ENCODE results near the gene JDP2.

The JDP2 gene

DNA sequence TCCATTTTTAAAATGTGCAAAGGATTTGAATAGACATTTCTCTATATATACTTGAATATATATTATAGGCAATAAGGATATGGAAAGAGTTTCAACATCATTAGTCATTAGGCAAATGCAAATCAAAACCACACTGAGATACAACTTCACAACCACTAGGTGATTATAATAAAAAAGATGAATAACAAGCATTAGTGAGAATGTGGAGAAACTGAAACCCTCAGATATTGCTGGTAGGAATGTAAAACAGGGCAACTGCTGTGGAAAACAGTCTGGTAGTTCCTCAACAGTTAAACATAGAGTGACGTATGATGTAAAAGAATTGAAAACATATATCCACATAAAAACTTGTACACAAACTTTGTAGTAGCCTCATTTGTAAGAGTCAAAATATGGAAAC lies 82.7 kb downstream of the JDP2 start:
- H3K9me2 ChIP-seq (replicated peaks; ENCODE audit: insufficient read depth, low read length) = no peaks in the 10 kb centered on the region
- no peak for TF ChIP-seq CTCF (IDR thresholded peaks at IDR 0.05; ENCODE audit: insufficient read depth, low read length, poor library complexity, severe bottlenecking)
- no peak for TF ChIP-seq EZH2phosphoT487 (conservative IDR thresholded peaks at IDR 0.05; ENCODE audit: low read length)
- no peaks in the 10 kb centered on the region; the same call in 1 of the 2 replicates for H3K36me3 ChIP-seq (ENCODE audit: low read length)
- no peak overlapping the region for H2AFZ ChIP-seq (ENCODE audit: low read depth, low read length, severe bottlenecking)
- 0 out of 2 replicates have a peak, but pooled peaks cover 7% of the 10 kb centered on the region for H3K9me3 ChIP-seq (ENCODE audit: insufficient read depth, low read length)
- H3K4me3 ChIP-seq (ENCODE audit: insufficient read depth, low read length, poor library complexity, severe bottlenecking) = no peak overlapping the region
- H3K4me2 ChIP-seq (ENCODE audit: low read depth, low read length, poor library complexity, severe bottlenecking) = no peak overlapping the region
- H4K20me1 ChIP-seq (ENCODE audit: low read depth, low read length) = no peaks in the 10 kb centered on the region
- peaks cover 26% of the 10 kb centered on the region for H3F3A ChIP-seq (ENCODE audit: insufficient read depth)
- H3K9ac ChIP-seq (ENCODE audit: low read length) = no peak overlapping the region
- no peaks in the 10 kb centered on the region for H3K79me2 ChIP-seq (ENCODE audit: insufficient read depth, low read length)
- H3K27me3 ChIP-seq (ENCODE audit: low read length) = no peaks in the 10 kb centered on the region
- H3K27ac ChIP-seq (ENCODE audit: low read depth, low read length) = no peak overlapping the region

DNA sequence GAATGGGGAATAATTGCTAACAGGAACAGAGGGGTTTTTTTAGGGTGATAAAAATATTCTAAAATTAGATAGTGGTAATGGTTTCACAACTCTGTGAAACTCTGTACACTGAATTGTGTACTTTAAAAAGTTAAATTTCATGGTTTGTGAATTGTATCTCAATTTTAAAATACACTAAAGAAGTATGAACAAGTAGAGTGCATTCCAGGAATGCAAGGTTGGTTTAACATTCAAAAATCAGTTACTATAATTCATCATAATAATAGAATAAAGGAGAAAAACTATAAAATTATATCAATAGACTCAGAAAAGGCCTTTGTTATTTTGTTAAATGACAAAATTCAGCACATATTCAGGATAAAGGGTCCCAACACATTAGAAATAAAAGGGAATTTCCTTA lies 83.4 kb downstream of the JDP2 start:
- no peak overlapping the region for H3K4me3 ChIP-seq (ENCODE audit: insufficient read depth, low read length, poor library complexity, severe bottlenecking)
- no peak overlapping the region for H3K9ac ChIP-seq (ENCODE audit: low read length)
- no peaks in the 10 kb centered on the region; the same call in 1 of the 2 replicates for H3K36me3 ChIP-seq (ENCODE audit: low read length)
- H3K9me3 ChIP-seq (ENCODE audit: insufficient read depth, low read length) = 0 out of 2 replicates have a peak, but pooled peaks cover 7% of the 10 kb centered on the region
- no peaks in the 10 kb centered on the region for H3K79me2 ChIP-seq (ENCODE audit: insufficient read depth, low read length)
- no peak overlapping the region for H3K27ac ChIP-seq (ENCODE audit: low read depth, low read length)
- peaks cover 32% of the 10 kb centered on the region for H3F3A ChIP-seq (ENCODE audit: insufficient read depth)
- no peaks in the 10 kb centered on the region for H3K27me3 ChIP-seq (ENCODE audit: low read length)
- H4K20me1 ChIP-seq (ENCODE audit: low read depth, low read length) = no peaks in the 10 kb centered on the region
- H3K9me2 ChIP-seq (replicated peaks; ENCODE audit: insufficient read depth, low read length) = no peaks in the 10 kb centered on the region
- no peak overlapping the region for H3K4me2 ChIP-seq (ENCODE audit: low read depth, low read length, poor library complexity, severe bottlenecking)
- no peak for TF ChIP-seq EZH2phosphoT487 (conservative IDR thresholded peaks at IDR 0.05; ENCODE audit: low read length)
- H2AFZ ChIP-seq (ENCODE audit: low read depth, low read length, severe bottlenecking) = no peak overlapping the region

DNA sequence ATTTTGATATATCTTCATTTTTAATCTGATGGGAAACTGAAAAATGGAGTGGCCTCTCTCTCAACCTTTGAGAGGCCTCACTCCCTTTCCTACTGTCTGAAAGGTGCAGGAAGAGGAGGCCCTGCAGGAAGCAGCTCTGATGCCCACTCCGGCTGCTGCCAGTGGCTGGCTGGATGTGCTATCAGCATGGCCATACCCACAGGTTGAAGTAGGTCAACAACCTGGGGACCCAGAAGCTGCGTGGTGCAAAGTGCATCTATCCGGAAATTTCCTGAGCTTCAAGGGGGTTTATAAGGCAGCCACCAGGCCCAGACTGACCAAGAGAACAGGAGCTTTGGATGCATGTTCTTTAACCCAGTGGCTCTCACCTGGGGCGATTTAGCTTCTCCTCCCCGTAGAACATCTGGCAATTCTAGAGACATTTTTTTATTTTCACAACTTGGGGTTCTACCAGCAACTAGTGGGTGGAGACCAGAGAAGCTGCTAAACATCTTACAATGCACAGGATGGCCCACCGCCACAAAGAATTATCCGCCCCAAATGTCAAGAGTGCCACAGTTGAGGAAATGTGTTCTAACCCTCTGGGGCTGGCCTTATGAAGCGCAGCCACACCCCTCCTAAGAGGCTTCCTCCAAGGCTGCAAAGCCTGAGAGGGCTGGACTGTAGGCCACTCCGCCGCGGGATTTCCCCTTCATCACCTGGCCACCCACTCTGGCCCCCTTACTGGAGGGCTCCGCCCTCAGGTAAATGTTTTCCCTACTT lies 86.3 kb downstream of the JDP2 start:
- Histone ChIP-seq H3K79me2 (ENCODE audit: insufficient read depth, low read length) (no peaks in the 10 kb centered on the region), H3K9ac (ENCODE audit: low read length) (peak overlapping the region; percentile 57), H3F3A (ENCODE audit: insufficient read depth) (peaks cover 36% of the 10 kb centered on the region), H3K27ac (ENCODE audit: low read depth, low read length) (peak overlapping the region; percentile 90), H3K36me3 (ENCODE audit: low read length) (no peaks in the 10 kb centered on the region), H4K20me1 (ENCODE audit: low read depth, low read length) (no peaks in the 10 kb centered on the region), H3K9me3 (ENCODE audit: insufficient read depth, low read length) (0 out of 2 replicates have a peak, but pooled peaks cover 7% of the 10 kb centered on the region), H3K27me3 (ENCODE audit: low read length) (no peaks in the 10 kb centered on the region), H3K4me3 (ENCODE audit: insufficient read depth, low read length, poor library complexity, severe bottlenecking) (no peak overlapping the region), H3K9me2 (replicated peaks; ENCODE audit: insufficient read depth, low read length) (no peaks in the 10 kb centered on the region), H3K4me2 (ENCODE audit: low read depth, low read length, poor library complexity, severe bottlenecking) (peak overlapping the region; percentile 81), H2AFZ (ENCODE audit: low read depth, low read length, severe bottlenecking) (no peak overlapping the region)
- no peak for TF ChIP-seq EZH2phosphoT487 (conservative IDR thresholded peaks at IDR 0.05; ENCODE audit: low read length)
- TF ChIP-seq CTCF (IDR thresholded peaks at IDR 0.05; ENCODE audit: insufficient read depth, low read length, poor library complexity, severe bottlenecking) = no peak

Data from SU-DHL-6 (cell line).